Stomach smooth muscle (tissue), 2 donors: ENCODE results near the gene DYNC1I1.

Source experiments
- H3K27ac ChIP-seq: one replicate; pipeline ENCODE4 v1.7.0; 2013; ENCODE audit warnings: mild to moderate bottlenecking, low read length, inconsistent platforms
- H3K27me3 ChIP-seq, 2 donors: one replicate each; pipeline ENCODE4 v1.7.0; 2013; ENCODE audit warnings: low read length in 2 of 2; ENCODE audit not compliant: insufficient read depth in 2 of 2, control insufficient read depth in 1 of 2
- H3K36me3 ChIP-seq, 2 donors: one replicate each; pipeline ENCODE4 v1.7.0; 2013; ENCODE audit warnings: low read length in 2 of 2; ENCODE audit not compliant: control insufficient read depth in 2 of 2, insufficient read depth in 2 of 2
- H3K4me1 ChIP-seq: one replicate; pipeline ENCODE4 v1.7.0; 2013; ENCODE audit warnings: low read length; ENCODE audit not compliant: control insufficient read depth, insufficient read depth
- H3K4me3 ChIP-seq, 2 donors: one replicate each; pipeline ENCODE4 v1.7.0; 2013; ENCODE audit warnings: low read length in 2 of 2
- H3K9ac ChIP-seq, 2 donors: one replicate each; pipeline ENCODE4 v1.7.0; 2013; ENCODE audit warnings: low read length in 2 of 2, mild to moderate bottlenecking in 1 of 2
- H3K9me3 ChIP-seq, 2 donors: one replicate each; pipeline ENCODE4 v1.7.0; 2013; ENCODE audit warnings: low read length in 2 of 2; ENCODE audit not compliant: control insufficient read depth in 2 of 2
- donor health status: healthy.
- donor health status: Pancreatic carcinoma.

Gene DYNC1I1

GRCh38 chr7:95861041-95861440, 88.7 kb downstream of the DYNC1I1 start:
- H3K9me3 ChIP-seq: no peaks in the 10 kb centered on the region
- no peaks in the 10 kb centered on the region for H3K36me3 ChIP-seq
- no peaks in the 10 kb centered on the region for H3K4me1 ChIP-seq
- H3K9ac ChIP-seq: no peak overlapping the region
- H3K27me3 ChIP-seq: no peaks in the 10 kb centered on the region
- H3K27ac ChIP-seq: no peak overlapping the region
- no peak overlapping the region for H3K4me3 ChIP-seq

- Histone ChIP-seq H3K9ac (no peak overlapping the region), H3K4me3 (no peak overlapping the region), H3K4me1 (no peaks in the 10 kb centered on the region), H3K27ac (no peak overlapping the region), H3K9me3 (no peaks in the 10 kb centered on the region), H3K36me3 (no peaks in the 10 kb centered on the region), H3K27me3 (no peaks in the 10 kb centered on the region)
Observed at GRCh38 chr7:95863623-95864022, 91.3 kb downstream of the DYNC1I1 start.

- Histone ChIP-seq H3K36me3 (no peaks in the 10 kb centered on the region), H3K9me3 (no peaks in the 10 kb centered on the region), H3K27ac (no peak overlapping the region), H3K4me3 (no peak overlapping the region), H3K9ac (no peak overlapping the region), H3K27me3 (no peaks in the 10 kb centered on the region), H3K4me1 (no peaks in the 10 kb centered on the region)
Observed at GRCh38 chr7:95865716-95866371, 93.5 kb downstream of the DYNC1I1 start.

GRCh38 chr7:95867309-95867708, 95.0 kb downstream of the DYNC1I1 start:
- H3K36me3 ChIP-seq: no peaks in the 10 kb centered on the region
- no peaks in the 10 kb centered on the region for H3K27me3 ChIP-seq
- no peaks in the 10 kb centered on the region for H3K4me1 ChIP-seq
- H3K9me3 ChIP-seq: no peaks in the 10 kb centered on the region
- no peak overlapping the region for H3K27ac ChIP-seq
- H3K4me3 ChIP-seq: no peak overlapping the region
- H3K9ac ChIP-seq: no peak overlapping the region

GRCh38 chr7:95871075-95871848, 98.9 kb downstream of the DYNC1I1 start:
- H3K36me3 ChIP-seq: no peaks in the 10 kb centered on the region
- no peaks in the 10 kb centered on the region for H3K4me1 ChIP-seq
- no peak overlapping the region for H3K9ac ChIP-seq
- no peaks in the 10 kb centered on the region for H3K9me3 ChIP-seq
- H3K27me3 ChIP-seq: no peaks in the 10 kb centered on the region
- no peak overlapping the region for H3K4me3 ChIP-seq
- H3K27ac ChIP-seq: no peak overlapping the region

GRCh38 chr7:95871896-95872295, 99.5 kb downstream of the DYNC1I1 start:
- Histone ChIP-seq H3K27me3 (no peaks in the 10 kb centered on the region), H3K9ac (no peak overlapping the region), H3K9me3 (no peaks in the 10 kb centered on the region), H3K4me1 (no peaks in the 10 kb centered on the region), H3K4me3 (no peak overlapping the region), H3K36me3 (no peaks in the 10 kb centered on the region), H3K27ac (no peak overlapping the region)

- Histone ChIP-seq H3K36me3 (no peaks in the 10 kb centered on the region), H3K27me3 (no peaks in the 10 kb centered on the region), H3K4me3 (no peak overlapping the region), H3K9me3 (no peaks in the 10 kb centered on the region), H3K27ac (no peak overlapping the region), H3K9ac (no peak overlapping the region), H3K4me1 (no peaks in the 10 kb centered on the region)
Observed at GRCh38 chr7:95874129-95874528, 101.8 kb downstream of the DYNC1I1 start.

GRCh38 chr7:95874541-95875265, 102.3 kb downstream of the DYNC1I1 start:
- Histone ChIP-seq H3K9ac (no peak overlapping the region), H3K27ac (no peak overlapping the region)

GRCh38 chr7:95875519-95875918, 103.2 kb downstream of the DYNC1I1 start:
- H3K4me3 ChIP-seq: no peak overlapping the region
- H3K27me3 ChIP-seq: no peaks in the 10 kb centered on the region
- no peaks in the 10 kb centered on the region for H3K36me3 ChIP-seq
- H3K27ac ChIP-seq: no peak overlapping the region
- H3K4me1 ChIP-seq: no peaks in the 10 kb centered on the region
- H3K9me3 ChIP-seq: no peaks in the 10 kb centered on the region
- no peak overlapping the region for H3K9ac ChIP-seq

More at GRCh38 chr7:95874541-95875265, 102.3 kb downstream of the DYNC1I1 start:
- H3K4me1 ChIP-seq: no peaks in the 10 kb centered on the region
- H3K36me3 ChIP-seq: no peaks in the 10 kb centered on the region
- no peaks in the 10 kb centered on the region for H3K9me3 ChIP-seq
- no peaks in the 10 kb centered on the region for H3K27me3 ChIP-seq
- no peak overlapping the region for H3K4me3 ChIP-seq

- no peaks in the 10 kb centered on the region for H3K36me3 ChIP-seq
- no peaks in the 10 kb centered on the region for H3K4me1 ChIP-seq
- H3K4me3 ChIP-seq: no peak overlapping the region
- H3K9me3 ChIP-seq: no peaks in the 10 kb centered on the region
- no peaks in the 10 kb centered on the region for H3K27me3 ChIP-seq
- H3K9ac ChIP-seq: no peak overlapping the region
- H3K27ac ChIP-seq: no peak overlapping the region
Observed at GRCh38 chr7:95878677-95879076, 106.3 kb downstream of the DYNC1I1 start.
